ENCODE measurements around the gene EIF4A3. TPM values are rescaled to one million over a fixed set of nuclear protein-coding genes. Genes with fewer than 3 reads are reported as not detected.

EIF4A3 gene
- total RNA-seq, 1 donor: 84.6 TPM

DNA sequence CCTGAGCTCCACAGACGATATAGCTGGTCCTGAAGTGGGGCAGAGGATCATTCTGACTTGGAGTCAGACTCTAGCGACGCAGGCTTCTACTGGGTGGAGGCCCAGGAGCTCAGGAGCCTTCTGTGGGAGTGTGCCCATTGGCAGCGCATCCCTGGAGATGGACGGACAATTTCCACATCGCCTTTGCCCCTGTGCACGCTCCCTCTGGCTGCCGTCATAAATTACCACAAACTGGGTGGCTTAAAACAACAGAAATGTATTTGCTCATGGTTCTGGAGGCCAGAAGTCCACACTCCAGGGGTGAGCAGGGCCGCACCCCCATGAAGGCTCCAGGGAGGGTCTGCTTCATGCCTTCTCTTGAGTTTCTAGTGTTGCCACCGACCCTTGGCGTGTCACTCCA is 29.8 kb upstream of the EIF4A3 start:
- DNase-seq (ENCODE audit: low read depth): no peak
- TF ChIP-seq, protein P1, sequence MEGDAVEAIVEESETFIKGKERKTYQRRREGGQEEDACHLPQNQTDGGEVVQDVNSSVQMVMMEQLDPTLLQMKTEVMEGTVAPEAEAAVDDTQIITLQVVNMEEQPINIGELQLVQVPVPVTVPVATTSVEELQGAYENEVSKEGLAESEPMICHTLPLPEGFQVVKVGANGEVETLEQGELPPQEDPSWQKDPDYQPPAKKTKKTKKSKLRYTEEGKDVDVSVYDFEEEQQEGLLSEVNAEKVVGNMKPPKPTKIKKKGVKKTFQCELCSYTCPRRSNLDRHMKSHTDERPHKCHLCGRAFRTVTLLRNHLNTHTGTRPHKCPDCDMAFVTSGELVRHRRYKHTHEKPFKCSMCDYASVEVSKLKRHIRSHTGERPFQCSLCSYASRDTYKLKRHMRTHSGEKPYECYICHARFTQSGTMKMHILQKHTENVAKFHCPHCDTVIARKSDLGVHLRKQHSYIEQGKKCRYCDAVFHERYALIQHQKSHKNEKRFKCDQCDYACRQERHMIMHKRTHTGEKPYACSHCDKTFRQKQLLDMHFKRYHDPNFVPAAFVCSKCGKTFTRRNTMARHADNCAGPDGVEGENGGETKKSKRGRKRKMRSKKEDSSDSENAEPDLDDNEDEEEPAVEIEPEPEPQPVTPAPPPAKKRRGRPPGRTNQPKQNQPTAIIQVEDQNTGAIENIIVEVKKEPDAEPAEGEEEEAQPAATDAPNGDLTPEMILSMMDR (IDR thresholded peaks at IDR 0.05; ENCODE audit: insufficient read depth, low read depth, low read length): no peak

DNA sequence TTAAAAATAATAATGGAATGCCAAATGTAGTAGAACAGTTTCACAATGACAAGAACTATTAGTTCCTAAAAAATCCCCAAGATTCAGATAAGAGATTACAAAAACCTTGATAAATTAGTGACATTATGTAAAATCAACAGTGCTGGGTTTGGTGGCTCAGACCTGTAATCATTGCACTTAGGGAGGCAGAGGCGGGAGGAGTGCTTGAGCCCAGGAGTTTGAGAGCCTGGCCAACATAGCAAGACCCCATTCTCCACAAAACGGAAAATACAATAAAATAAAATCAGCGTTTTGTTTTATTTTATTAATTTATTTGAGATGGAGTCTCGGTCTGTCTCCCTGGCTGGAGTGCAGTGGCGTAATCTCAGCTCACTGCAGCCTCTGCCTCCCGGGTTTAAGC is 27.0 kb upstream of the EIF4A3 start:
- TF ChIP-seq, protein P1 (IDR thresholded peaks at IDR 0.05; ENCODE audit: insufficient read depth, low read depth, low read length): no peak
- H3K4me3 ChIP-seq (ENCODE audit: low read depth, low read length): no peak overlapping the region
- no peak for DNase-seq (ENCODE audit: low read depth)

More for the DNA sequence above, 29.8 kb upstream of the EIF4A3 start:
- H3K4me3 ChIP-seq (ENCODE audit: low read depth, low read length): no peak overlapping the region

DNA sequence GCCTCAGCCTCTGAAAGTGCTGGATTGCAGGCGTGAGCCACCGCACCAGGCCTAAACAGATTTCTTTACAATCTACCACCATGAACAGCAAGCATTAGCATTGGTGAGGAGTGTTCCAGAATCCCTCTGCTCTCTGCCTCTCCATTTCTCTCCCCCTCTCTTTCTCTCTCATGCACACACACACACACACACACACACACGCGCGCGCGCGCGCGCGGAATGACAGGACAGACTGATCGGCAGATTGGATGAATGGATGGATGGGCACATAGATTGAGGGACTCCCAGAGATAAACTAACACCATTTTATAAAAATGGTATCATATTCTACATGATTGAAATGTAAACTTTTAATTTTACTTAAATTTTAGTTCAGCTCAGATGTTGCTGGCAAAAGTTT is 26.2 kb upstream of the EIF4A3 start:
- no peak for DNase-seq (ENCODE audit: low read depth)
- no peak overlapping the region for H3K4me3 ChIP-seq (ENCODE audit: low read depth, low read length)
- TF ChIP-seq, protein P1 (IDR thresholded peaks at IDR 0.05; ENCODE audit: insufficient read depth, low read depth, low read length): no peak

DNA sequence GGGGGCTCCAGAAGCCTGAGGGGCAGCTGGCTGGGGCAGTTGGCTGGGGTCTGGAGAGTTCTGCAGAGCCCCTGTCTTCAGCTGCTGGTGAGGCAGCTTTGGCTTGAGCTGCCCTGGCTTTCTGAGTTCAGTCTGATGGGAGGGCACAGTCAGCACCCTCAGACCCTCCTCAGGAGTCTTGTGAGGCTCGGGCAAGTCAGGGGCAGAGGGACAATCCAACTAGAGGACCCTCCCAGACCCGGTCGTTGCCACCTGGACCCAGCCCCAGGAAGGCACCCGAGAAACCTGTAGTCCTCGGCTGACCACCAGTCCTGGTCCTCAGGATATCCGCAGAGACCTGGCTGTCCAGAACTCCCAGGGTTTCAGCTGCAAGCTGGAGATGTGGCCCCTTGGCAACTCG is 24.8 kb upstream of the EIF4A3 start:
- TF ChIP-seq, protein P1 (IDR thresholded peaks at IDR 0.05; ENCODE audit: insufficient read depth, low read depth, low read length): no peak
- no peak for DNase-seq (ENCODE audit: low read depth)
- no peak overlapping the region for H3K4me3 ChIP-seq (ENCODE audit: low read depth, low read length)

DNA sequence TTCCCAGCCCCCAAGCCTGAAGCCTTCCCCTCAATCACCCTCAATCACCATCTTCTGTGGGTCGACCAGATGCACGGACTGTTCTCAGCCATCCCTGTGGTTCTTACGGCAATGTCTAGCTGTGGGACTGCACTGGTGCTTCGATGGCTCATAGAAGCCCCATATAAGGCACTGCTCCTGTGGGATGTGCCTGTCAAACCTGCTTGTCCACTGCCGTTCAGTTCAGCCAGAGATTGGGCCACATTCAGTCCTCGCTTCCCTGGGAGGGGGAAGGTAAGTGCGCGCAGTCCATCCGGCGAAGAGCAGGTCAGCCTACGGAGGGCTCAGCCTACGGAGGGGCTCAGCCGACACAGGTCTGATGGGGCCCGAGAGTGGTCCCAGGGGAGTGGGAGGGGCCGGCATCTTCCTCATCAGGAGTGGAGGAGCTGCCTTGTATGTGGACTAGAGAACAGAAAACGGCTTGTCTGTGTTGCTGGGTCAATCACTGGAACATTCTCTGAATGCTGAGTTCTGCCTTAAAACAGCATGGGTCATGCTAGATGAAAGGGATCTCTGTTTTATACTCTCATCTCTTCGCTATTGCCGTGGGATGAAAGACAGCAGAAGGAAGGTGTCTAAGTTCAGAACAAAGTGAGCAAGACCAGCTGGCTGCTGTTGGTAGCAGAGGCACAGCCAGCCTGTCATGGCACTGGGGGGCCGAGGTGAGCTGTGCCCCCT is 23.0 kb upstream of the EIF4A3 start, which contains the start of gene CARD14:
Gene CARD14, plus strand, starts transcription at position 247 of the 717 bp plus-strand sequence. CDS start 11,409 bp downstream, outside the sequence.
- TF ChIP-seq, protein P1 (IDR thresholded peaks at IDR 0.05; ENCODE audit: insufficient read depth, low read depth, low read length): no peak
- H3K4me3 ChIP-seq (ENCODE audit: low read depth, low read length): no peak within 1 kb of the TSS
- no peak for DNase-seq (ENCODE audit: low read depth)

DNA sequence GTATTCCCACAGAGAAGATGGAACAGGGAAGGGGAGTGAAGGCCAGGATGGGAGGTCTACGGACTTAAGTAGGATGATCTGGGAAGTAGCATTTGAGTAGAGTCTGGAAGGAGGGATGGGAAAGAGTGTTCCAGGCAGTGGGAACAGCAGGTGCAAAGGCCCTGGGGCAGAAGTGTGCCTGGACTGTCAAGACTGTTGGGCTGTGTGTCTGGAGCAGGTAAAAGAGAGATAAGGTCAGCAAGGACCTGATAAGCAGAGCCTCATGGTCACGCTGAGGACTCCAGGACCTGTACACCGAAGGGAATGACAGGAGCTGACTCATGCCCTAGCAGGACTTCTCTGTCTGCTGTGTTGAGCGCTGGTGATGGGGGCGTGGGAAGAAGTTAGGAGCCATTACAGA is 22.2 kb upstream of the EIF4A3 start:
- H3K4me3 ChIP-seq (ENCODE audit: low read depth, low read length): no peak overlapping the region
- TF ChIP-seq, protein P1 (IDR thresholded peaks at IDR 0.05; ENCODE audit: insufficient read depth, low read depth, low read length): no peak
- DNase-seq (ENCODE audit: low read depth): no peak

DNA sequence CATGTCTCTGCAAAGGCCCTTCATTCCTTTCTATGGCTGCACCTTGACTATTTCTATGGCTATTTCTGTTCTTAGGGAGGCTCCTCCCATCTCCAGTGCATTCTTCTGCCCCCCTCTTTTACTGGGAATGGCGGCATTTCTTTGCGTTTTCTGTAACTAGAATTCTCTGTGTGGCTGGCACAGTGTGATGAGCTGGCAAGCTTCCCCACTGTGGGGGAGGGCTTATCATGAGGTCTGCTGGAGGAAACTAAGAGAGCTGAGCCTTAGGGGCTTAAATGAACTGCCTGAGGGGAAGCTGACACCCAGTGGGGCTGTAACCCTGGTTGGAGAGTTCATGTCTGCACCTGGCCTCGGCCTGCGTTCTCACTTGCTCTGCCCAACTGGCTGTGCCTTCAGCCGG is 21.4 kb upstream of the EIF4A3 start:
- TF ChIP-seq, protein P1 (IDR thresholded peaks at IDR 0.05; ENCODE audit: insufficient read depth, low read depth, low read length): no peak
- DNase-seq (ENCODE audit: low read depth): no peak
- no peak overlapping the region for H3K4me3 ChIP-seq (ENCODE audit: low read depth, low read length)

All from fibroblast of villous mesenchyme (primary cell).